Activated B cell treated with CpG ODN at 0.5 μM for 24 hours (primary cell): ENCODE measurements around the gene SPRED2. TPM values are rescaled to one million over a fixed set of nuclear protein-coding genes. Genes with fewer than 3 reads are reported as not detected.
"Not testable (repeated sequence)": the region's sequence is repeated elsewhere in the genome, so short reads cannot be mapped to it uniquely, and the experiment has no call there.

Experiments used
- ATAC-seq: fragments of 200-7000 bp; cut with Tn5 transposase; one replicate; pipeline ENCODE4 v1.10.0; 2021; ENCODE audit warnings: low read depth, mild to moderate bottlenecking, moderate library complexity
- CTCF ChIA-PET: fragments of 350-600 bp; sonication (Branson Sonifier 250); formaldehyde crosslinking; loops from one replicate; lab custom pipeline; 2021; ENCODE audit warnings: antibody characterized with exemption; lab: Charles Lee
- POLR2A ChIA-PET: fragments of 350-600 bp; sonication (Branson Sonifier 250); formaldehyde crosslinking; loops from one replicate; lab custom pipeline; 2021; ENCODE audit warnings: antibody characterized with exemption; lab: Charles Lee
- DNase-seq: peaks from one replicate; pipeline ENCODE4 v3.0.0; 2022
- H3K27ac Mint-ChIP-seq: one replicate; pipeline ENCODE4 v1.8.0; 2020; ENCODE audit warnings: mixed read lengths
- H3K27me3 Mint-ChIP-seq: one replicate; pipeline ENCODE4 v1.8.0; 2021; ENCODE audit warnings: mixed read lengths
- H3K36me3 Mint-ChIP-seq: one replicate; pipeline ENCODE4 v1.8.0; 2021; ENCODE audit warnings: low read depth, mixed read lengths
- H3K4me1 Mint-ChIP-seq: one replicate; pipeline ENCODE4 v1.8.0; 2021; ENCODE audit warnings: mixed read lengths
- H3K4me3 Mint-ChIP-seq: one replicate; pipeline ENCODE4 v1.8.0; 2020; ENCODE audit warnings: mild to moderate bottlenecking, mixed read lengths
- H3K9me3 Mint-ChIP-seq: one replicate; pipeline ENCODE4 v1.8.0; 2020; ENCODE audit warnings: mixed read lengths
- CTCF ChIP-seq: fragments of 200-600 bp; IDR thresholded peaks from one replicate; pipeline ENCODE4 v1.8.0; 2022; ENCODE audit warnings: antibody characterized with exemption, mild to moderate bottlenecking
- intact Hi-C: fragments of 100-400 bp; cut with micrococcal nuclease; formaldehyde crosslinking; loops from one replicate; pipeline ENCODE4 v1.15.1; 2024
- total RNA-seq: library from RNA; stranded (reverse); gene quantifications from 2 replicates; pipeline ENCODE4 v1.2.3, GENCODE V29; 2022

SPRED2 gene
- total RNA-seq, 1 donor from 2014 or later: 2.5 TPM

GRCh38 chr2:65320946-65321345 lies 111.5 kb downstream of the SPRED2 start:
- Mint-ChIP-seq H3K9me3 (no peaks in the 10 kb centered on the region), H3K36me3 (no peaks in the 10 kb centered on the region), H3K27me3 (peaks cover 28% of the 10 kb centered on the region), H3K4me1 (peaks cover 15% of the 10 kb centered on the region), H3K4me3 (no peak overlapping the region), H3K27ac (no peak overlapping the region)
- no peak for DNase-seq
- CTCF ChIA-PET: no interaction called here
- TF ChIP-seq CTCF: no peak
- POLR2A ChIA-PET: no interaction called here
- ATAC-seq: no peak
- intact Hi-C loops: no loop called here

GRCh38 chr2:65320042-65320725 lies 112.2 kb downstream of the SPRED2 start:
- Mint-ChIP-seq H3K27me3 (peaks cover 28% of the 10 kb centered on the region), H3K36me3 (no peaks in the 10 kb centered on the region), H3K4me3 (no peak overlapping the region), H3K27ac (no peak overlapping the region), H3K4me1 (peaks cover 15% of the 10 kb centered on the region), H3K9me3 (no peaks in the 10 kb centered on the region)
- ATAC-seq (no peak), DNase-seq (no peak)
- intact Hi-C loops: no loop called here
- TF ChIP-seq CTCF: no peak
- CTCF ChIA-PET: no interaction called here
- POLR2A ChIA-PET: no interaction called here

- H3K27ac Mint-ChIP-seq: no peak overlapping the region
- no peaks in the 10 kb centered on the region for H3K9me3 Mint-ChIP-seq
- ChIA-PET POLR2A (no interaction called here), CTCF (no interaction called here)
- TF ChIP-seq CTCF: no peak
- H3K27me3 Mint-ChIP-seq: peaks cover 25% of the 10 kb centered on the region
- no peak overlapping the region for H3K4me3 Mint-ChIP-seq
- intact Hi-C loops: no loop called here
- peaks cover 15% of the 10 kb centered on the region for H3K4me1 Mint-ChIP-seq
- ATAC-seq: no peak
- no peak for DNase-seq
- H3K36me3 Mint-ChIP-seq: no peaks in the 10 kb centered on the region
Measured at GRCh38 chr2:65319674-65320041, 112.7 kb downstream of the SPRED2 start.

GRCh38 chr2:65319072-65319673 lies 113.2 kb downstream of the SPRED2 start:
- POLR2A ChIA-PET: no interaction called here
- no peak for DNase-seq
- no peak for ATAC-seq
- no peaks in the 10 kb centered on the region for H3K9me3 Mint-ChIP-seq
- no peak overlapping the region for H3K4me3 Mint-ChIP-seq
- intact Hi-C loops: no loop called here
- peaks cover 21% of the 10 kb centered on the region for H3K27me3 Mint-ChIP-seq
- no peak for TF ChIP-seq CTCF
- no peak overlapping the region for H3K27ac Mint-ChIP-seq
- CTCF ChIA-PET: no interaction called here
- H3K4me1 Mint-ChIP-seq: peaks cover 12% of the 10 kb centered on the region
- H3K36me3 Mint-ChIP-seq: no peaks in the 10 kb centered on the region

GRCh38 chr2:65317841-65318240 lies 114.6 kb downstream of the SPRED2 start:
- no peak for DNase-seq
- intact Hi-C loops: no loop called here
- Mint-ChIP-seq H3K27ac (no peak overlapping the region), H3K27me3 (peaks cover 16% of the 10 kb centered on the region), H3K4me1 (peaks cover 1% of the 10 kb centered on the region), H3K36me3 (peaks cover 7% of the 10 kb centered on the region), H3K4me3 (no peak overlapping the region), H3K9me3 (no peaks in the 10 kb centered on the region)
- CTCF ChIA-PET: no interaction called here
- POLR2A ChIA-PET: no interaction called here
- TF ChIP-seq CTCF: no peak
- ATAC-seq: no peak

GRCh38 chr2:65317351-65317750 lies 115.0 kb downstream of the SPRED2 start:
- H3K27me3 Mint-ChIP-seq: peaks cover 16% of the 10 kb centered on the region
- H3K4me3 Mint-ChIP-seq, H3K27ac Mint-ChIP-seq, H3K4me1 Mint-ChIP-seq, intact Hi-C loops, ATAC-seq, DNase-seq, H3K9me3 Mint-ChIP-seq, H3K36me3 Mint-ChIP-seq, CTCF ChIA-PET, POLR2A ChIA-PET: not testable (repeated sequence)
